A549 (cell line): Measurements from ENCODE around the gene KCNJ10. TPM values are rescaled to one million over a fixed set of nuclear protein-coding genes. Genes with fewer than 3 reads are reported as not detected.

Experiments used
- ATAC-seq, 2 experiments: fragments of 200-7000 bp in 1 of 2; fragments of >200 bp in 1 of 2; cut with Nextera tagmentation in 1 of 2; cut with Tn5 transposase in 1 of 2; 3 replicates each; pipeline versions ENCODE4 v1.8.0 to v1.9.1; 2018 to 2020; ENCODE audit warnings: mild to moderate bottlenecking in 1 of 2, moderate library complexity in 1 of 2
- CTCF ChIA-PET: fragments of 300-600 bp; sonication (Branson Sonifier 250); formaldehyde crosslinking; extraction: SDS; loops from one replicate; lab custom pipeline; 2021; ENCODE audit warnings: antibody characterized with exemption, inconsistent platforms; lab: Yijun Ruan, JAX
- POLR2A ChIA-PET: fragments of 350-600 bp; formaldehyde crosslinking; extraction: SDS; loops from one replicate; lab custom pipeline; 2021; ENCODE audit warnings: antibody characterized with exemption, inconsistent platforms; lab: Yijun Ruan, JAX
- DNase-seq, 2 experiments: peaks; one replicate each; pipeline versions ENCODE4 v3.0.0 to v3.0.0-alpha.2; 2011 to 2016; ENCODE audit warnings: low read depth in 1 of 2, low spot score in 1 of 2
- FAIRE-seq: peaks from 2 replicates; lab custom pipeline; 2011; peaks lifted over from hg19 to GRCh38; lab: Jason Lieb, UNC
- H3K27ac ChIP-seq, 2 experiments: fragments of >200 bp; sonication (Bioruptor Twin); formaldehyde crosslinking; 3 replicates each; pipeline ENCODE4 v1.5.1; 2016 to 2017
- H3K4me1 ChIP-seq: fragments of >200 bp; sonication (Bioruptor Twin); formaldehyde crosslinking; 3 replicates; pipeline ENCODE4 v1.6.1; 2016
- H3K4me2 ChIP-seq: fragments of >200 bp; sonication (Bioruptor Twin); formaldehyde crosslinking; 3 replicates; pipeline ENCODE4 v1.6.1; 2016
- H3K4me3 ChIP-seq: fragments of >200 bp; sonication (Bioruptor Twin); formaldehyde crosslinking; 3 replicates; pipeline ENCODE4 v1.5.1; 2016
- H3K9me3 ChIP-seq: fragments of >200 bp; sonication (Bioruptor Twin); formaldehyde crosslinking; 3 replicates; pipeline ENCODE4 v1.6.1; 2016
- CBX2 ChIP-seq: fragments of 200-600 bp; sonication (generic); IDR thresholded peaks from 2 replicates; pipeline ENCODE4 v1.6.1; 2016; ENCODE audit warnings: low read depth, mild to moderate bottlenecking, borderline replicate concordance
- CEBPB ChIP-seq, 2 experiments: fragments of >200 bp in 1 of 2; sonication (Bioruptor Twin) in 1 of 2; formaldehyde crosslinking in 1 of 2; IDR thresholded peaks; 2 replicates each; pipeline ENCODE4 v1.6.1; 2012 to 2016
- EHF ChIP-seq: fragments of 250-450 bp; sonication (Bioruptor Pico); IDR thresholded peaks from 2 replicates; pipeline ENCODE4 v1.5.0; 2020; ENCODE audit warnings: mild to moderate bottlenecking
- FOSL2 ChIP-seq, 2 experiments: fragments of 450-650 bp in 1 of 2; fragments of >200 bp in 1 of 2; sonication (Bioruptor Twin) in 1 of 2; formaldehyde crosslinking; IDR thresholded peaks; 2 replicates each; pipeline versions ENCODE4 v1.5.0 to v1.6.1; 2016 to 2020; ENCODE audit warnings: mild to moderate bottlenecking in 1 of 2, moderate library complexity in 1 of 2
- GATA3 ChIP-seq: IDR thresholded peaks from 2 replicates; pipeline ENCODE4 v1.6.1; 2012; ENCODE audit warnings: borderline replicate concordance
- HDAC2 ChIP-seq: fragments of 200-600 bp; sonication (generic); IDR thresholded peaks from 2 replicates; pipeline ENCODE4 v1.6.1; 2016
- HEYL ChIP-seq: fragments of 250-450 bp; sonication (Bioruptor Pico); IDR thresholded peaks from 2 replicates; pipeline ENCODE4 v1.8.0; 2021; ENCODE audit warnings: mild to moderate bottlenecking, moderate library complexity
- HOXB13 ChIP-seq: fragments of 250-450 bp; sonication (Bioruptor Pico); IDR thresholded peaks from 2 replicates; pipeline ENCODE4 v1.5.0; 2020; ENCODE audit warnings: low read depth, mild to moderate bottlenecking, moderate library complexity
- HOXB5 ChIP-seq: fragments of 250-450 bp; sonication (Bioruptor Pico); IDR thresholded peaks from 2 replicates; pipeline ENCODE4 v1.5.0; 2020; ENCODE audit warnings: mild to moderate bottlenecking, moderate library complexity
- JUN ChIP-seq, 2 experiments: fragments of >200 bp; sonication (Bioruptor Twin); formaldehyde crosslinking; IDR thresholded peaks; 2 replicates in 1 of 2; 3 replicates in 1 of 2; pipeline ENCODE4 v1.6.1; 2016 to 2017
- JUNB ChIP-seq: fragments of >200 bp; sonication (Bioruptor Twin); formaldehyde crosslinking; IDR thresholded peaks from 2 replicates; pipeline ENCODE4 v1.6.1; 2016
- KDM1A ChIP-seq: fragments of 200-600 bp; sonication (generic); IDR thresholded peaks from 2 replicates; pipeline ENCODE4 v1.6.1; 2016; ENCODE audit warnings: low read depth, mild to moderate bottlenecking
- NFE2L2 ChIP-seq: fragments of 150-350 bp; conservative IDR thresholded peaks from 2 replicates; pipeline ENCODE4 v1.6.1; 2014; ENCODE audit warnings: low read length
- NPAS2 ChIP-seq: fragments of 250-450 bp; sonication (Bioruptor Pico); IDR thresholded peaks from 2 replicates; pipeline ENCODE4 v1.8.0; 2022; ENCODE audit warnings: mild to moderate bottlenecking, moderate library complexity, borderline replicate concordance
- PHF8 ChIP-seq: fragments of 200-600 bp; sonication (generic); IDR thresholded peaks from 2 replicates; pipeline ENCODE4 v1.6.1; 2016; ENCODE audit warnings: low read depth, mild to moderate bottlenecking, antibody characterized with exemption, moderate library complexity, borderline replicate concordance
- POLR2AphosphoS2 ChIP-seq: conservative IDR thresholded peaks from 2 replicates; pipeline ENCODE4 v1.6.1; 2012; ENCODE audit warnings: low read length, improper control_type of control experiment, inconsistent platforms
- RAD21 ChIP-seq, 2 experiments: fragments of >200 bp in 1 of 2; sonication (Bioruptor Twin) in 1 of 2; formaldehyde crosslinking in 1 of 2; IDR thresholded peaks in 1 of 2; conservative IDR thresholded peaks in 1 of 2; 2 replicates in 1 of 2; 3 replicates in 1 of 2; pipeline ENCODE4 v1.6.1; 2012 to 2018; ENCODE audit warnings: inconsistent platforms in 1 of 2
- RCOR1 ChIP-seq: fragments of 150-350 bp; IDR thresholded peaks from 2 replicates; pipeline ENCODE4 v1.6.1; 2014; ENCODE audit warnings: antibody characterized with exemption, low read length, low read depth
- REST ChIP-seq: fragments of 200-600 bp; sonication (generic); IDR thresholded peaks from 2 replicates; pipeline ENCODE4 v1.6.1; 2016; ENCODE audit warnings: antibody characterized with exemption, mild to moderate bottlenecking, moderate library complexity
- RNF2 ChIP-seq: fragments of 200-600 bp; sonication (generic); IDR thresholded peaks from 2 replicates; pipeline ENCODE4 v1.6.1; 2016; ENCODE audit warnings: low read depth, mild to moderate bottlenecking, antibody characterized with exemption, moderate library complexity, borderline replicate concordance
- SMC3 ChIP-seq: fragments of >200 bp; sonication (Bioruptor Twin); formaldehyde crosslinking; IDR thresholded peaks from 3 replicates; pipeline ENCODE4 v1.6.1; 2018; ENCODE audit warnings: inconsistent platforms
- TFCP2L1 ChIP-seq: fragments of 250-450 bp; sonication (Bioruptor Pico); IDR thresholded peaks from 2 replicates; pipeline ENCODE4 v1.5.0; 2021; ENCODE audit warnings: mild to moderate bottlenecking
- ZC3H11A ChIP-seq: fragments of 450-650 bp; IDR thresholded peaks from 2 replicates; pipeline ENCODE4 v1.6.1; 2014; ENCODE audit warnings: antibody characterized with exemption, mild to moderate bottlenecking
- ZFP36 ChIP-seq: fragments of 450-650 bp; IDR thresholded peaks from 2 replicates; pipeline ENCODE4 v1.6.1; 2014; ENCODE audit warnings: borderline replicate concordance; ENCODE audit not compliant: partially characterized antibody
- ZNF302 ChIP-seq: fragments of 250-450 bp; sonication (Bioruptor Pico); IDR thresholded peaks from 2 replicates; pipeline ENCODE4 v1.9.0; 2021; ENCODE audit warnings: inconsistent platforms, mild to moderate bottlenecking, moderate library complexity
- WGBS: methylation state at CpG from one replicate; pipeline ENCODE4 v1.1.6; 2017; ENCODE audit errors: missing lambda C conversion rate; 5-methylcytosine and 5-hydroxymethylcytosine counted together
- polyA plus RNA-seq, 4 experiments: library from polyadenylated mRNA; depleted of rRNA in 3 of 4; stranded (reverse); fragments of >200 nt; fragmentation: RNase III in 1 of 4; extraction: RNeasy Plus Mini Kit Qiagen cat#74134 plus additional on column Dnase treatment in 1 of 4; gene quantifications; 2 replicates in 3 of 4; 3 replicates in 1 of 4; pipeline ENCODE4 v1.2.3, GENCODE V29; 2011 to 2017
- TF ChIP-seq, protein P1 (sequence below): fragments of >200 bp; sonication (Bioruptor Twin); formaldehyde crosslinking; IDR thresholded peaks from 3 replicates; pipeline ENCODE4 v1.6.1; 2016
- TF ChIP-seq, protein P2 (sequence below): fragments of >200 bp; sonication (Bioruptor Twin); formaldehyde crosslinking; IDR thresholded peaks from 3 replicates; pipeline ENCODE4 v1.5.1; 2016
- TF ChIP-seq, protein P3 (sequence below): IDR thresholded peaks from 2 replicates; pipeline ENCODE4 v1.6.1; 2012

The KCNJ10 gene
- polyA plus RNA-seq, 2 of the 4 experiments (the other 2 are of a cell fraction): 0.05 TPM; not detected in 1

DNA sequence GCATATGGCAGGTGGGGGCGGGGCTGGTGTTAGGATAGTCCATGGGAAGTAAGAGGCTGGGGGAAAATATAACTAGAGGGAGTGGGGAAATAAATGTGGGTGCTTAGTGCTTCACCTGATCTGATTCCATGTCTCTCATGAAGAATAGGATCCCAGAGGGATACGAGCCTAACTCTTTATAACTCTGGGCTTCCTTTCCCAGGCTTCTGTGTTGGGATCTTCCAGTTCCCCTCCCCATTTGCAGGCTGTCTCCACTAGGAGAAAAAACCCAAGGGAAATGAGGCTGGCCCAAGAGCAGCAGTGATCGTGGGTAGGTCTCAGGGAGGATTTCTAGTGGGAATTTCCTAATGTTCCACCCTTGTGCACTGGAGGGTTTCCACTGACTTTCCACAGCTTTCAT, 13.0 kb upstream of the KCNJ10 start:
- WGBS: 31% methylated on average over 2 of the region's 3 CpGs
- POLR2A ChIA-PET: no interaction called here
- CTCF ChIA-PET: interaction anchor here (0.8 to 16.8 kb wide), 11 partner anchors 8 to 302 kb away, joined by 3 to 409 read pairs (median 3); partner anchors contain the start of genes DUSP23 and KCNJ10

GRCh38 chr1:160082487-160082886, 12.5 kb upstream of the KCNJ10 start:
- no peak for FAIRE-seq
- WGBS: 5% methylated on average over 2 of the region's 2 CpGs
- POLR2A ChIA-PET: no interaction called here

More for the DNA sequence above, 13.0 kb upstream of the KCNJ10 start:
- H3K4me2 ChIP-seq: no peak overlapping the region; the same call in 2 of the 3 replicates
- H3K4me3 ChIP-seq: no peak overlapping the region; the same call in 2 of the 3 replicates
- ATAC-seq (no peak), DNase-seq (no peak), FAIRE-seq (no peak)
- TF ChIP-seq EHF (CRISPR knock-in tag): no peak
- no peak for TF ChIP-seq JUNB
- no peak for TF ChIP-seq FOSL2 (IDR thresholded peaks at IDR 0.05)
- no peak for TF ChIP-seq FOSL2 (CRISPR knock-in tag; IDR thresholded peaks at IDR 0.05)
- no peak for TF ChIP-seq RAD21 (conservative IDR thresholded peaks at IDR 0.05 in 1 of 2, IDR thresholded peaks at IDR 0.05 in 1 of 2)
- TF ChIP-seq POLR2AphosphoS2: no peak
- TF ChIP-seq JUN (IDR thresholded peaks at IDR 0.05): no peak
- TF ChIP-seq RNF2: no peak
- no peak for TF ChIP-seq HDAC2
- TF ChIP-seq CEBPB (IDR thresholded peaks at IDR 0.05): no peak
- no peak for TF ChIP-seq ZNF302 (CRISPR knock-in tag)
- TF ChIP-seq HEYL (CRISPR knock-in tag): no peak
- TF ChIP-seq ZC3H11A: no peak
- no peak for TF ChIP-seq NPAS2 (CRISPR knock-in tag)
- TF ChIP-seq PHF8: no peak
- no peak overlapping the region for H3K27ac ChIP-seq
- no peaks in the 10 kb centered on the region for H3K9me3 ChIP-seq
- 0 out of 3 replicates have a peak, but pooled peaks cover 2% of the 10 kb centered on the region for H3K4me1 ChIP-seq

GRCh38 chr1:160081261-160081936, 11.4 kb upstream of the KCNJ10 start, which contains the start of gene KCNJ9:
KCNJ9 (plus strand) TSS chr1:160081538; CDS start chr1:160084031, 2,493 bp downstream.
- Histone ChIP-seq H3K4me2 (no peak within 1 kb of the TSS), H3K4me3 (no peak within 1 kb of the TSS), H3K4me1 (0 out of 3 replicates have a peak, but pooled peaks cover 2% of the 10 kb centered on the region), H3K27ac (no peak within 1 kb of the TSS), H3K9me3 (no peaks in the 10 kb centered on the region)
- DNase-seq (no peak), ATAC-seq (no peak), FAIRE-seq (no peak)
- 16% methylated on average over 5 of the region's 14 CpGs for WGBS
- ChIA-PET CTCF (interaction anchor here (0.8 to 16.8 kb wide), 10 partner anchors 15 to 296 kb away, joined by 3 to 409 read pairs (median 4); partner anchors contain the start of gene KCNJ10), POLR2A (no interaction called here)
- TF ChIP-seq ZFP36 (no peak), HOXB5 (CRISPR knock-in tag) (no peak), ZNF302 (CRISPR knock-in tag) (no peak), REST (no peak), GATA3 (no peak), TFCP2L1 (CRISPR knock-in tag) (no peak)
- TF ChIP-seq, protein P1, sequence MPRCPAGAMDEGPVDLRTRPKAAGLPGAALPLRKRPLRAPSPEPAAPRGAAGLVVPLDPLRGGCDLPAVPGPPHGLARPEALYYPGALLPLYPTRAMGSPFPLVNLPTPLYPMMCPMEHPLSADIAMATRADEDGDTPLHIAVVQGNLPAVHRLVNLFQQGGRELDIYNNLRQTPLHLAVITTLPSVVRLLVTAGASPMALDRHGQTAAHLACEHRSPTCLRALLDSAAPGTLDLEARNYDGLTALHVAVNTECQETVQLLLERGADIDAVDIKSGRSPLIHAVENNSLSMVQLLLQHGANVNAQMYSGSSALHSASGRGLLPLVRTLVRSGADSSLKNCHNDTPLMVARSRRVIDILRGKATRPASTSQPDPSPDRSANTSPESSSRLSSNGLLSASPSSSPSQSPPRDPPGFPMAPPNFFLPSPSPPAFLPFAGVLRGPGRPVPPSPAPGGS: no peak
- TF ChIP-seq, protein P2, sequence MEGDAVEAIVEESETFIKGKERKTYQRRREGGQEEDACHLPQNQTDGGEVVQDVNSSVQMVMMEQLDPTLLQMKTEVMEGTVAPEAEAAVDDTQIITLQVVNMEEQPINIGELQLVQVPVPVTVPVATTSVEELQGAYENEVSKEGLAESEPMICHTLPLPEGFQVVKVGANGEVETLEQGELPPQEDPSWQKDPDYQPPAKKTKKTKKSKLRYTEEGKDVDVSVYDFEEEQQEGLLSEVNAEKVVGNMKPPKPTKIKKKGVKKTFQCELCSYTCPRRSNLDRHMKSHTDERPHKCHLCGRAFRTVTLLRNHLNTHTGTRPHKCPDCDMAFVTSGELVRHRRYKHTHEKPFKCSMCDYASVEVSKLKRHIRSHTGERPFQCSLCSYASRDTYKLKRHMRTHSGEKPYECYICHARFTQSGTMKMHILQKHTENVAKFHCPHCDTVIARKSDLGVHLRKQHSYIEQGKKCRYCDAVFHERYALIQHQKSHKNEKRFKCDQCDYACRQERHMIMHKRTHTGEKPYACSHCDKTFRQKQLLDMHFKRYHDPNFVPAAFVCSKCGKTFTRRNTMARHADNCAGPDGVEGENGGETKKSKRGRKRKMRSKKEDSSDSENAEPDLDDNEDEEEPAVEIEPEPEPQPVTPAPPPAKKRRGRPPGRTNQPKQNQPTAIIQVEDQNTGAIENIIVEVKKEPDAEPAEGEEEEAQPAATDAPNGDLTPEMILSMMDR: no peak

More at GRCh38 chr1:160082487-160082886, 12.5 kb upstream of the KCNJ10 start:
- H3K9me3 ChIP-seq: no peaks in the 10 kb centered on the region
- DNase-seq (no peak), ATAC-seq (no peak)
- no peak overlapping the region for H3K4me3 ChIP-seq
- CTCF ChIA-PET: interaction anchor here (0.8 to 16.8 kb wide), 11 partner anchors 9 to 302 kb away, joined by 3 to 409 read pairs (median 4); partner anchors contain the start of genes DUSP23 and KCNJ10
- no peak for TF ChIP-seq ZFP36
- TF ChIP-seq KDM1A: no peak
- TF ChIP-seq CBX2: no peak
- no peak for TF ChIP-seq NFE2L2
- TF ChIP-seq, protein P3, sequence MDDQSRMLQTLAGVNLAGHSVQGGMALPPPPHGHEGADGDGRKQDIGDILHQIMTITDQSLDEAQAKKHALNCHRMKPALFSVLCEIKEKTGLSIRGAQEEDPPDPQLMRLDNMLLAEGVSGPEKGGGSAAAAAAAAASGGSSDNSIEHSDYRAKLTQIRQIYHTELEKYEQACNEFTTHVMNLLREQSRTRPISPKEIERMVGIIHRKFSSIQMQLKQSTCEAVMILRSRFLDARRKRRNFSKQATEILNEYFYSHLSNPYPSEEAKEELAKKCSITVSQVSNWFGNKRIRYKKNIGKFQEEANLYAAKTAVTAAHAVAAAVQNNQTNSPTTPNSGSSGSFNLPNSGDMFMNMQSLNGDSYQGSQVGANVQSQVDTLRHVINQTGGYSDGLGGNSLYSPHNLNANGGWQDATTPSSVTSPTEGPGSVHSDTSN: no peak
- no peak for TF ChIP-seq SMC3
- no peak for TF ChIP-seq RNF2
- no peak for TF ChIP-seq HOXB13
- TF ChIP-seq RCOR1: no peak
- TF ChIP-seq EHF (CRISPR knock-in tag): no peak
- 0 out of 3 replicates have a peak, but pooled peaks cover 2% of the 10 kb centered on the region for H3K4me1 ChIP-seq
- no peak overlapping the region for H3K4me2 ChIP-seq
- no peak overlapping the region for H3K27ac ChIP-seq
